DOHH2 (cell line): ENCODE measurements around the gene WDR48.

Source experiments
- EZH2phosphoT487 ChIP-seq: fragments of 200-600 bp; sonication (generic); IDR thresholded peaks from 2 replicates; pipeline ENCODE4 v1.6.1; 2017; ENCODE audit warnings: borderline replicate concordance, mild to moderate bottlenecking, antibody characterized with exemption, low read length, moderate library complexity, mixed read lengths
- TF ChIP-seq, protein P1 (sequence below): fragments of 200-600 bp; sonication (generic); IDR thresholded peaks from one replicate; pipeline ENCODE4 v1.5.1; 2014; ENCODE audit warnings: antibody characterized with exemption, mild to moderate bottlenecking, low read depth, low read length; ENCODE audit not compliant: poor library complexity, severe bottlenecking

DNA sequence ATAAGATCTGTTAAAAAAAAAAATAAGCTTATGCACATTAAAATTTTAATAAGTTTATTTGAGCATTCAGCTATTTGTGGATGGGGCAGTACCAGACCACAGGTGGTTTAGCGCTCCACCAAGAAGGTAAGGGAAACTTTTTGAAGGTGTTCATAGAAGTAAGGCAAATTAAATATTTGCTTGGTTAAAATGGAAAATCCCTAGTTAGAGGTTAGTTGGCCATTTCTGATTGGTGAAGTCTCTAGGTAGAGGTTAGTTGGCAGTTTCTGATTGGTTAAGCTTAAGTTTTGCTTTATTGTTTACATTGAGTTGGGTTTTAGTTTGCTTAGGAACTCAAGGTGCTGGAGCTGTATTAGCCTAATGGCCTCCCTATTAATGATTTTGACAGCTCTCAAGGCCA is 30.8 kb upstream of the WDR48 start:
- TF ChIP-seq, protein P1, sequence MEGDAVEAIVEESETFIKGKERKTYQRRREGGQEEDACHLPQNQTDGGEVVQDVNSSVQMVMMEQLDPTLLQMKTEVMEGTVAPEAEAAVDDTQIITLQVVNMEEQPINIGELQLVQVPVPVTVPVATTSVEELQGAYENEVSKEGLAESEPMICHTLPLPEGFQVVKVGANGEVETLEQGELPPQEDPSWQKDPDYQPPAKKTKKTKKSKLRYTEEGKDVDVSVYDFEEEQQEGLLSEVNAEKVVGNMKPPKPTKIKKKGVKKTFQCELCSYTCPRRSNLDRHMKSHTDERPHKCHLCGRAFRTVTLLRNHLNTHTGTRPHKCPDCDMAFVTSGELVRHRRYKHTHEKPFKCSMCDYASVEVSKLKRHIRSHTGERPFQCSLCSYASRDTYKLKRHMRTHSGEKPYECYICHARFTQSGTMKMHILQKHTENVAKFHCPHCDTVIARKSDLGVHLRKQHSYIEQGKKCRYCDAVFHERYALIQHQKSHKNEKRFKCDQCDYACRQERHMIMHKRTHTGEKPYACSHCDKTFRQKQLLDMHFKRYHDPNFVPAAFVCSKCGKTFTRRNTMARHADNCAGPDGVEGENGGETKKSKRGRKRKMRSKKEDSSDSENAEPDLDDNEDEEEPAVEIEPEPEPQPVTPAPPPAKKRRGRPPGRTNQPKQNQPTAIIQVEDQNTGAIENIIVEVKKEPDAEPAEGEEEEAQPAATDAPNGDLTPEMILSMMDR = no peak
- TF ChIP-seq EZH2phosphoT487 = no peak
